ENCODE measurements around the gene TUBA1A.
A peak's percentile ranks its signal among the peaks of the same experiment; 100 is the strongest.
"Not testable (repeated sequence)": the region's sequence is repeated elsewhere in the genome, so short reads cannot be mapped to it uniquely, and the experiment has no call there.

Gene TUBA1A

GRCh38 chr12:49208146-49208545, 19.3 kb upstream of the TUBA1A start:
- no peak for DNase-seq
- intact Hi-C loops (cut with DNase I) = no loop called here

- intact Hi-C loops (cut with DNase I) = no loop called here
- no peak for DNase-seq
Observed at GRCh38 chr12:49206389-49206788, 17.5 kb upstream of the TUBA1A start.

GRCh38 chr12:49201595-49202295, 12.9 kb upstream of the TUBA1A start:
- DNase-seq = peak in 2 of 42 donors; percentile 25 to 28
- intact Hi-C loops (cut with DNase I) = no loop called here

- intact Hi-C loops (cut with DNase I) = no loop called here
- peak in 4 of 42 donors; percentile 10 to 44 (median 32) for DNase-seq
Observed at GRCh38 chr12:49200919-49201594, 12.2 kb upstream of the TUBA1A start.

GRCh38 chr12:49198431-49199155, 9.7 kb upstream of the TUBA1A start:
- intact Hi-C loops (cut with DNase I) = no loop called here
- peak; percentile 33 to 93 (median 82) for DNase-seq

GRCh38 chr12:49197256-49197655, 8.4 kb upstream of the TUBA1A start:
- DNase-seq = peak in 1 of 42 donors; percentile 31
- intact Hi-C loops (cut with DNase I) = no loop called here

- DNase-seq = peak in 2 of 42 donors; percentile 15 to 25
- intact Hi-C loops (cut with DNase I) = no loop called here
Observed at GRCh38 chr12:49195736-49196135, 6.9 kb upstream of the TUBA1A start.

- intact Hi-C loops (cut with DNase I); DNase-seq: not testable (repeated sequence)
Observed at GRCh38 chr12:49193746-49194145, 4.9 kb upstream of the TUBA1A start.

GRCh38 chr12:49191498-49191897, 2.6 kb upstream of the TUBA1A start:
- DNase-seq; intact Hi-C loops (cut with DNase I): not testable (repeated sequence)

- no peak for DNase-seq
- intact Hi-C loops (cut with DNase I) = no loop called here
Observed at GRCh38 chr12:49190974-49191373, 2.1 kb upstream of the TUBA1A start.

- intact Hi-C loops (cut with DNase I) = no loop called here
- peak in 40 of 42 donors; percentile 32 to 84 (median 64) for DNase-seq
Observed at GRCh38 chr12:49189731-49190716, 1.1 kb upstream of the TUBA1A start.

GRCh38 chr12:49188201-49188915, 522 bp downstream of the TUBA1A start:
- intact Hi-C loops (cut with DNase I) = loop anchor here (1.0 kb wide), 1 partner anchor 46 kb away; no protein-coding TSS in a partner anchor
- DNase-seq = peak; percentile 65 to 91 (median 82)

GRCh38 chr12:49187184-49187583, 1.7 kb downstream of the TUBA1A start:
- intact Hi-C loops (cut with DNase I) = loop anchor here (1.0 kb wide), 1 partner anchor 57 kb away; no protein-coding TSS in a partner anchor
- DNase-seq = peak; percentile 79 to 99 (median 93)

- intact Hi-C loops (cut with DNase I) = not testable (repeated sequence)
- peak in 2 of 42 donors; percentile 18 to 39 for DNase-seq
Observed at GRCh38 chr12:49186307-49186706, 2.6 kb downstream of the TUBA1A start.

GRCh38 chr12:49184697-49185096, 4.2 kb downstream of the TUBA1A start:
- DNase-seq; intact Hi-C loops (cut with DNase I): not testable (repeated sequence)

GRCh38 chr12:49183214-49183950, 5.5 kb downstream of the TUBA1A start:
- DNase-seq; intact Hi-C loops (cut with DNase I): not testable (repeated sequence)

GRCh38 chr12:49174218-49174617, 14.7 kb downstream of the TUBA1A start:
- no peak for DNase-seq
- intact Hi-C loops (cut with DNase I) = no loop called here

All from head of caudate nucleus (tissue), 42 donors.